Inferior parietal cortex (tissue), 1 donor: ENCODE results near the gene IL1RAP.
A peak's percentile ranks its signal among the peaks of the same experiment; 100 is the strongest.
"Not testable (repeated sequence)": the region's sequence is repeated elsewhere in the genome, so short reads cannot be mapped to it uniquely, and the experiment has no call there.

Experiments used
- DNase-seq: peaks from one replicate; pipeline ENCODE4 v3.0.0-alpha.2; 2016; ENCODE audit errors: extremely low spot score

IL1RAP gene

DNA sequence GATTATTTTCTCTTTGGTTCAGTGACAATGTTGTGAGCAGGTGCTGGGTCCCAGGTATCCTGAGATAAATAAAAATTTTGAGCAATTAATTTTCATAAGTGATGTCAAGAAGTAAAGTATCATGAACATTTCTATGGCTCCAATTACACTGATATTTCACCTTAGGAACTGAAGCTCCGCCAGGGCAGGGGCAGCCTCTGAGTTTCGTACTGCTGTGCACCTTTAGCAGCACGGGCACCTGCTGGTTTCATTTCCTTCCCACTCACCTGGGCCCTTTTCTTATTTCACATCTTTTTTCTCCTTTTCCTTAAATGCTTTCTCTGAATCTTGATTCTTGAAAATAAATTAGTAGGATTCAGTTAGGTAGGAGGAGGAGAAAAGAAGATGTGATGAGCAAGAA is 1.2 kb upstream of the IL1RAP start:
- no peak for DNase-seq

DNA sequence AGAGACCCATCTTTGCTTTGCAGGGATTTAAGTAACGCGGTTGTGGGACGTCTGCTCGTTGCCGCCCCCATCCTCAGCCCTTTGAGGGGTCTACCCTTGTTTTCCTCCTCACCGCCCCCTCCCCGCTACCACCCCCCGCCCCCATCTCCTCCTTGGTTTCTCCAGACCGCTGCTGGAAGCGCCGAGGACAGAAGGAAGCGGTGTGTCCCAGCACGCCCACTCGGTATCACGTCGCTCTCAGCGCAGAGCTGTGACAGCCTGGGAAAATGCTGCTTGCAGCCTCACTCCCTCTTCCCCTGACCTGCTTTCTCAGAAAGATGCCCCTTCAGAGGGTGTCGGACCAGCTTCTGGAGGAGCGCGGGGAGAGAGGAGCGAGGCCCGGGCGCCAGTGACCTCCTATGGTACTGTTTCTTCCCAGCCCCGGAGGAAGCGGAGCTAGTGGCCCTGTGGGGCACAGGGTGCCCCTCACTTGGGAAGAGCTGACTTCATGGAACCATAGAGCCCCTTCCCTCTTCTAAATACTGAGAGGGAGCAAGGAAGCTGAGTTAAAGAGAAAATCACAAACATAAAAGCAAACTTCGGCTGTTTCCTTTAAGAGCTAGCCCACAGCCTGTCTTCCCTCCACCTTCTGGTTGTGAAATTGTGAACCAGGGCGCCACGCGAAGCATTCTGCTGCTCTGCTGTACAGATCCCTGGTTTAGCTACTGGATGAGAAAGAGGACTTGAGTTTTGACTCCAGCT is 698 bp downstream of the IL1RAP start:
- DNase-seq: peak; percentile 56

DNA sequence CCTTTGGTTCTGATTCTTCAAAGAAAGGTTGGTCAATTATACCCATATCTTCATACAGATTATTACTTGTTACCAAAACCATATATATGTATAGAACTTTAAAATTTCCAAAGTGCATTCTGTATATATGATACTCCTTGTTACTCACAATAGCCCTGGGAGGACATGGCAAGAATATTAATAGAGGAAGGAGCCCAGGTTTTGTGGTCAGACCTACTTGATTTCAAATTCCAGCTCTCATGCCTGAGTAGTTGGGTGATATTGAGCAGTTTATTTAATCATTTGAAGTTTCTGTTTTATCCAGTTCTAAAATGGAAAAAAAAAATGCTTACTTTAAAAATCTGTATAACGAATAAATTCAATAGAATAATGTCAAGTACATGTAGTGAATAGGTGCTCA is 2.5 kb downstream of the IL1RAP start:
- DNase-seq: no peak

DNA sequence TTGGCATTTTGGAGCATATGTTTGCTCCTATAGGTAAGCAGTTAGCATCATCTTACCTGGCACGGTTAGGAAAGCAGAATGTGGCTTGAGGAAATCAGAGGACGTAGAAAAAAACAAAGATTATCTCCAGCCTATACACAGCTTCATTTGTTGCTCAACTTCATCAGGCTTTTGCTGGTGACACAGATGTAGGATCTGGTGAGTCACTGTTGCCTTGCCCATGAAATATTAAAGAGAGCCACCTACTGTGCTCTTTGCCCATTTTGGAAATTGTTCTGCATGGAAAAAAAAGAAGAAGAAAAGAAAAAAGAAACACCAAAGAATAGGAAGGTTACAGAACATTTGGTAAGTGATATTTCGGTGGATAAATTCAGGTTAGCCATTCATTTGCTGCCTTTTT is 3.8 kb downstream of the IL1RAP start:
- DNase-seq: no peak

DNA sequence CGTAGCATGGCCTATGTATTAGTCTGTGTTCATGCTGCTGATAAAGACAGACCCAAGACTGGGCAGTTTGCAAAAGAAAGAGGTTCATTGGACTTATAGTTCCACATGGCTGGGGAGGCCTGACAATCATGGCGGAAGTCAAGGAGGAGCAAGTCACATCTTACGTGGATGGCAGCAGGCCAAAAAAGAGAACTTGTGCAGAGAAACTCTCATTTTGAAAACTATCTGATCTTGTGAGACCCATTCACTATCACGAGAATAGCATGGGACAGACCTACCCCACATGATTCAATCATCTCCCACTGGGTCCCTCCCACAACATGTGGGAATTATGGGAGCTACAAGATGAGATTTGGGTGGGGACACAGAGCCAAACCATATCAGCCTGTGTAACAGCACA is 4.6 kb downstream of the IL1RAP start:
- DNase-seq: not testable (repeated sequence)

DNA sequence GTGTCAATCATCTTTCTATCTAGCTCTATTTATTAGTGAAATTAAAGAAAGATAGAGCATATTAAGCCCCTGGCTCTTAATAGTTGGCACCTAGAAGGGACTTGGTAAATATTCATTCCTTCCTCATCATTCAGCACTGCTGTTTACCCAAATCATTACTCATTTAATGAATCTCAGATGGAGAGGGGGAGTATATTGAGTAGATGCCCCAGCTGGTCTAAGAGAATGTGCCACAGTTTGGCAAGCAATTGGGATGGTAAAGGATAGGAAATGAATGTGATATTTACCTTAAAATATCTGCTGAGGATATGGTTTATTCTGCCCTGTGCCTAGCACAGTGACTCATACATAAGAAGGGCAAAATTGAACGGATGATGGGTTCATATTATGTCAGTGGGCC is 6.0 kb downstream of the IL1RAP start:
- no peak for DNase-seq

DNA sequence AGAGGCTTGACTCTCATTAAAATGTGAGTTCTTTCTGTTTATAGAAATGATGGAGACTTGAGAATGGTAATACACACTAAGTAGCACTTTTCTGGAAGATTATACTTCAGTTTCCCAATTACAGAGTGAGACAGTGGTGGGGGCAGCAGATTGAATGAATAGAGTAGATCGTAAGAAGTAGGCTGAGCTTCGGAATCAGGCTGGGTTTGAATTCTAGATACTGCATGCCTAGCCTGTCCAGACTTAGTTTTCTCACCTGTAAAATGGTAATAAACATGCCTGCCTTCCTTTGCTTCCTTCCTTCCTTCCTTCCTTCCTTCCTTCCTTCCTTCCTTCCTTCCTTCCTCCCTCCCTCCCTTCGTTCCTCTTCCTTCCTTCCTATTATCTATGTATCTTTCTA is 8.1 kb downstream of the IL1RAP start:
- no peak for DNase-seq

DNA sequence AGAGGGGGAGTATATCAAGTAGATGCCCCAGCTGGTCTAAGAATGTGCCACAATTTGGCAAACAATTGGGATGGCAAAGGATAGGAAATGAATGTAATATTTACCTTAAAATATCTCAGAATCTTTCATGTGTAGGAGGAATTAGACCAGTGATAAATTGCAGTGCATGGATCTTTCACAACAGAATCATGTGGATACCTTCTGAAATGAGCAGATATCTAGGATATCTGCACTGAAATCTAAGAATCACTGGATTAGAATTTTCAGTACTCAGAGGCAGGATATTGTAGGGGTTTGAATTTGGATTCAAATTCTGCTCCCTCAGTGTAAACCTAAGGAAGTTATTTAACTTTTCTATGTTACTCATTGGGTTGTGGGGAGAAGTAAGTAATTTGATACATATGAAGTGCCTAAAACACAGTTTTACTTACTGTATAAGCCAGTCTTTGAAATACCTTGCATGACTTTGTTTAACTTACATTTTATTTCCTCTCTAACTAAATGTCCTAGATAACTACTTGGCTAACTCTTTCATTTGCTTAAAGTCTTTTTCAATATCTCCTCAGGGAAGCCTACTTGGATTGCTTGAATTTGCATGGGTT is 8.8 kb downstream of the IL1RAP start:
- no peak for DNase-seq

DNA sequence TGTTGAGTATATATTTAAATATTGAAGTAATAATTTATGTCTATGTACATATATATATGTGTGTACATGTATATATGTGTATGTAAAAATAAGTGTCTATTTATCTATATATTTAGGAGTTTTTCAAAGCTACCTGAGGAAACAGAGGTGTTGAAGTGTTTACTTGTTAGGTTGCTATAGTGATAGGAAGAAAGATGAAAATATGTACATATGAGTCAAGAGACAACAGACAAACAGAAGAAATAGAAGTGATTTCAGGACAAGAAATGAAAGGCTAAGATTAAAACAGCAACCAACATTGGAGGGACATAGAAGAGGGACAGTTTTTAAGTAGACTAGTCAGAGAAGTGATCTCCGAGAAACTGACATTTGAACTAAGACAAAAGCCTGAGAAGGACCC is 11.1 kb downstream of the IL1RAP start:
- no peak for DNase-seq

DNA sequence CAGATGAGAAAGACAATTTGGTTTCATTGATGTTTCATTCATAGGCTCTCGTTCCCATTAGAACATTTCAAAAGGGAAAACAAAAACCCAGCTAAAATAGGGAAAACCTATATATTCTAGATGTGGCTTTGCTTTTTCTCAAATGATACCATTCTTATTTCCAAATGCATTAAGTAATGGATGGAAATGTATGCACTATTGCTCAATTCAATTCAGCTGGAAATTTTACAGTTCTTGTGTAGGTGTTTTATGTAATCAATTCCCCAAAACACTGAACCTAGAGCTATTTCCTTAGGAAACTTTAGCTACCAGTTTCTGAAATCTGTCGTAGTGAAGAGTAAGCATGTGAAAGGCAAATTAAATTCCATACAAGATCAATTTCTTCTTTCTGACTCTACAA is 11.7 kb downstream of the IL1RAP start:
- DNase-seq: no peak

DNA sequence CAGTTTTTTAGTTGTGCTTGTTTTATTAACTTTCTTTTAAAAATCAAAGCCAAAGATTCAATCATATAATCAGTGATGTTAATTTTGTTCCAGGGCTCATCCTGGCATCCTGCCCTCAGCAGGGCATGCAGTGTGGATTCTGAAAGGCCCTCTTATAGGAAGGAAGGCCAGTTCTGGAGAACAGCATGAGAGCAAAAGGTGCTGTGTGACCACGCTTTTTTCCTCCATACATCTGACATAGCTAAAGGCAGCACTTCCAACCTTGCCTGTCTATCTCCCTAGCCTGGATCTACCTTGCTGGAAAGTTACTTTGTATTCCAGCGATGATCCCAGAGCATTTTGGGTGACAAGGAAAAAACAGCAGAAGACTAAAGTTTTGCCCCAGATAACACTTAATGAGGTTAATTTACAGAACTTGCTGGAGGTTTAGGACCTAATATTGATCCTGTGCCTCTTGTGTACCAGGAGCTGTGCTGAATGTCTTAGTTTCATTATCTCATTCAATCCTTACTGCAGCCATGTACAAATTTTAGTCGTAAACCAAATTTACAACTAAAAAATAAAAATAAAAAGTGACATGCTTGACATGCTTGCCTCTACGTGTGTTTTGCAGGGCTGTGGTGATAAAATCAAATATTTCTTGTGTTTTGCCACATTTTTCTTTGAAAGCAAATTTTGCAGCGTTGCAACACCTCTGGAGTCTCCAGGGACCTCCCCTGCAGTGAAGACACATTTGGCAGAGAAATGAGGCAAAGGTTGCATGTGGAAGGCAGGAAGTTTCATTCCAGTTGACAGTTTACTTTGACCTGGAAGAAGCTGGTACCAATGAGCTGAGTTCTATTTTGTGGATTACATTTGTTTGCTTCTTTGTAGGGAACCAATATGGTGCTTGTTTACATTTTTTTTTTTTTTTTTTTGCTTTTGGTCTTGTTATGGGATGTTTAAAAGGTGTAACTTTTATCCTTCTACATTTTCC is 13.2 kb downstream of the IL1RAP start:
- DNase-seq: no peak

DNA sequence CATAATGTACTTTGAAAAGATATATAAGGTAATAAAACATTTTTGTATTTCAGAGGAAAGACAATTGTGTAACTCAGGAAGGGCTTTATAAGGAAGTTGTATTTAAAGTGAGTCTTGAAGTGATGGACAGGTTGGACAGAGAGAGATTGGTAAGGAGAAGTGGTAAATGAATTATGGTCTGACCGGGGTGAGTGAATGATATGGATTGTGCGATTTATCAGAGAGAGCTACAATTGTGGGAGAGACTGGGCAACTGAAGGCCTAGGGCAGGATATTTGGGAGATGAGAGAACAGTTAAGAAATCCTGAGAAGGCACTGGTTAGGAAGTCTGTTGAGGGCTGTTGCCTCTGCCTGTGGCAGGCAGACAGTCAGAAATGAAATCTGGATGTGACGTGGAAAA is 14.8 kb downstream of the IL1RAP start:
- no peak for DNase-seq

DNA sequence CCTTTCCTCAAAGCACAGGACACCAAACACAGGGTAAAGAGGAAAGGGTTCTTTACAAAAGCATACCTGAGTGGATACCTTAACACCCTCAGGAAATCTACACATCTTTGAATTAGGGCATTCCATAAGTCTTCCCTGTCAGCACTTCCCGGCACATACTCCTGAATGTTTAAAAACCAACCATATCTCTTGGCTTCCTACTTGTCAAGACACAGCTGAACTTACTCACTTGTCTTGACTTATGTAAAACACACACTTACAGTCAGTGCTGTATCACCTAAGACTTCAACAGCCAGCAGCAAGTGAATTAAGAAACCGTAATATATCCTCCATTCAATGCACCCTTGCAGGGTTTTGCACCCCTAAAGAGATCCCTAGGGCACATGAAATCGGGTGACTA is 17.5 kb downstream of the IL1RAP start:
- DNase-seq: no peak

DNA sequence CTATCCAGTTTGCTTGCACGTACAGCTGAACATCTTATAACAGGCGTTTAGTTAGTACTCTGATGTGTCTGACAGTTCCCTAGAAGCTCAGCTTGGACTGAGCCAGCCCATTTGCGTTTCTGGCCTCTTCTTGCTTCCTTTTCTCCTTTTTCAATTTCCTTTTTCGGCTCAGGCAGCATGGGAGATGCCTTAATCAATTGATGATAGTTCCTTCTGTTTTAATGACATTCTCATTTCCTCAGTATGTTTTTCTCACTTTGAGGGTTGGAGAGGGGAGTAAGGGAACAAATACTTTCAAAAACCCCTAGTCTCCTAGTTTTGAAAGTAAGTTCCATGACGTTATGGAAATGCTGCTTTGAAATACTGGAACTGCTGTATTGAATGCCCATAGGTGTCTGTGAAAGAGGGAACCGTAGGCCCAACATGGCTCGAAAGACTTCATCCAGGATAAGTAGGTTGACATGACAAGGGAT is 18.9 kb downstream of the IL1RAP start:
- no peak for DNase-seq

DNA sequence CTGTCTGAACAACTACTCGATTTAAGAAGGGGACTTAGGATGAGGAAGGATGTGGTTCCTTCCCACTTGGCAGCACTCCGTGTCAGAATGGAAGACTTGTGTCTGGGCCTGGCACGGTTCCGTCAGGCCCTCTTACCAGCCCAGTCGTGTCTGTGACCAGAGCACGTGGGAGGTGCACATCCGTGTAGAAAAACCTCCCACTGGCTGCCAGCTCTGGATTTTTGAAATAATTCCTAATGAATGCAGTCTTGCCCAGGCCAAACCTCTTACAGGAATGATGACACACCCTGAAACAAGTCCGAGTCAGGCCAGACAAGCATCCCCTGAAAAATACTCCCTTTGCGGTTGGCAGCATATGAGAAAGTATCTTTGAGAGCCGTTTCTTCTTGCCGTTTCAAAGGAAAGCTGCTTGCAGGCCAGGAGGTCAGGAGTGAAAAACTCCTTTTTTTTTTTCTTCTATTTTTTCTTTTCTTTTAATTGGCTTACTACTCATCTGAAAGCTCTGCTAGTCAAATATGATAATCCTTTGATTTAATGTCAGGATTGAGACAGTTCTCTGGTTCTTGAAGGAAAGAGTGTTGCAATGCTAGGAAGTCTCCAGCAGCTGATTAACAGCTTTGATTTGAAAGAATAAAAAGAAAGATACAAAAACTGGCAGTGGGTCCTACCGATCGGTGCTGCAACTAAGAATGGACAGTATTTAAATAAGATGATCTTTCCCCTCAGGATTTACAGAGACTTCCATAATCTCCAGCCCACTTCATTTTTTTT is 19.8 kb downstream of the IL1RAP start:
- no peak for DNase-seq

DNA sequence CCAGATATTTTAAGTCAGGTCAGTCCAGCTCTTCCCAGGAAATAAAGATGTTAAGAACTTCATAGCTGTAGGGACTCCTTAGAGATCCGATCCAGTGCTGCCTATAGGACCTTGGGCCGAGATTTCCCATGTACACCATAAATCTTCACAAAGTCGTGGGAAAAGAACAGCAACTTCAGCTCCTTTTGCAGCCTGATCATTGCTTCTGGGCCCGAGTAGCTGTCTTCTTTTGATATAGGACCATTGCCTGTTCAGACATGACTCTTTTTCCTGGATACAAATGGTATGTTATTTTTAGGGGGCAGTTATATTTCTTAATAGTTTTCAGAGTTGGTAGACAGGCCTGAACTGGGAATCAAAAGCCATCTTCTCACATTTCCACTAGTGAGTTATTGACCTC is 20.5 kb downstream of the IL1RAP start:
- no peak for DNase-seq

DNA sequence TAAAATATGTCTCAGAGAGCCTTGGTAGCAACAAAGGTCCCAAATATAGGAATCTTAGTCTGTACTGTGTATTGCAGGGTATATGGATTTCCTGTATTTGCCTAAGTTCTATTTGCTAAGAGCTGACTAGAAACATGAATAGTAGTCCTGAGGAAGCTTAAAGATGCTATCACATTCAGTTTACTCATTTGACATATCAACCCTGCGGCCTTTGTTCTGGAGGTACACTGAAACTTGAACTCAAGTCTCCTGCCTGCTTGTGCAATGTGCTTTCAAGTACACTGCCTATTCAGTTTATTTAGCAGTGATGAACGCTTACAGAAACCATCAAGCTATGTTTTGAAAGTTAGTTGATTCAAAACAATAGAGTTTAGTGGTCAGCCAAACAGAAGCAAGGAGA is 21.1 kb downstream of the IL1RAP start:
- DNase-seq: no peak

DNA sequence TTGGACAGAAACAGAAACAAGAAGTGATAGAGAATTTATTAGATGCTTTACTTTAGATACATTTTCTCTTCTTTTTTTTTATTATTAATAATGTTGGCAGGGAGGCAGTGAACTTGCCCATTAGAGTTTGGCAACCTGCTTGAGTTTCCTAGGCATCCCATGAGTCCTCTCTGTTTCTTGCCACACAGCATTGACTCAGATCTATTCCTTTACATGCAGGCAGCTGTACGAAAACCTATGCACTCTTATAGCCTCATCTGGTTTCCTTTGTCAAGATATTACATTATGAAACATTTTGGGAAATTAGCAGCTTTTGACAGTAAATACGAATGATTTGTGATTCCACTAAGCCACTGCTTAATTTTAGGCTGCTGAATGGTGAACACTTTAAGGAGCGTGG is 23.3 kb downstream of the IL1RAP start:
- no peak for DNase-seq

DNA sequence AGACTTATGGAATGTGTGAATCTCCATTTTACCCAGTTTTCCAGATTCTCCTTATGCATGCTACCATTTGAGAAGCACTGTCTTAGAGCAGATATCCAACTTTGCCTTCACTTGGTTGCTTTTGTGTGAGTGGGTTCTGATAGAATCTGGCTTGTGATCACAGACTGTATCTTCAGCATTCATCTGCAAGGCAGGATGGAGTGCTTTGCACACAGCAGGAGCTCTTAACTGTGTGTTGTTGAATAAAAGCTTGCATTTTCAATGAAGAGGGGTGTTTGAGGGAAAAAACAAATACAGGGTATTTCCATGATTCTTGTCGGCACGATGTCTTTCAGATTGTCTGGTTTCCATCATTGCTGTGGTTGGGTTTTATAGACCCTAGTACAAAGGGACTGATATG is 24.4 kb downstream of the IL1RAP start:
- no peak for DNase-seq

DNA sequence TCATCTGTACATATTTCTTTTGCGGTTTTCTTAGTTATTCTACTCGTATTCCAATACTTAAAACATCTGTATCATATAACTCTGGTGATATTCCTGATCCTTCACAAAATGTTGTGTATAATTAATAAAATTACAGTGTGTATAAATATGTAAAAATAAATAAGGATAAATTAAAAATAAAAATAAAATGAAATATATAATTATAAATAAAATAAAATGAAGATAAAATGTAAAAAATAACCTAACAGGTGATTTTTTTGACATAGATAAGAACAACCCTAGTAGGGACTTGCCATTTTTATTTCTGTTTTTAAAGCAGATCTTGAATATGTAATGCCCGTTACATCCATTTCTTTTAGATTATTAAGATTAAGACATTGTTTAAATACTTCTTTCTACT is 25.6 kb downstream of the IL1RAP start:
- DNase-seq: no peak

DNA sequence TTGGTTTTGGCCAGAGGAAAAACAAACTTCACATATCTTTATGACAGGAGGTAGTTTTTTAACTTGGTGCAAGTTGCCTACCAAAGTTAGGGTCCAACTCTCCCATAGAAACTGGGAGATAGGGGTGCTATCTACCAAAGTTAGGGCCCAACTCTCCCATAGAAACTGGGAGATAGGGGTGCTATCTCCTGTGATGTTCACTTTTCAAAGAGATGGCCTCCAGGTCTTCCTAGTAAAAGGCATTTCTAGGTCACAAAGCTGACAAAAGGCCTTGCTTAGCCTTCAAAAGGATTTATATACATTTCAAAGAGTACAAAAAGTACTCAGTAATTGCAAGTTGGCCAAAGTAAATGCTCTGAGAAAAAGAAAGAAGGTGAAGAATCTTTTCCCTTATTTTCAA is 27.1 kb downstream of the IL1RAP start:
- no peak for DNase-seq

DNA sequence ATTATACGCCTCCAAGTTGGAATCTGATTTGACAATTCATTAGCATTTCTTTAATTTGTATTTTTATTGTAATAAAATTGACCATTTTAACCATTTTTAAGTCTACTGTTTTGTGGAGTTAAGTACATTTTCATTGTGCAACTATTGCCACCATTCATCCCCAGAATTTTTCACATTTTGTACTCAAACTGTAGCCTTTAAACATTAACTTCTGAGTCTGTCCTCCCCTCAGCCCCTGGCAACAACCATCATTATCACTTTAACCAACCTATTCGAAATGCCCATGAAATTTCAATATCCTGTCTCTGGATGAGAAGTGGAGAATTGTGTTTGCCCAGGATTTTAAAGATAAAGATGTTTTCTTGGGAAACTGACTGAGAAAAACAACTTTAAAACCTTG is 27.7 kb downstream of the IL1RAP start:
- no peak for DNase-seq
